ENCODE measurements around the gene THRB. TPM values are rescaled to one million over a fixed set of nuclear protein-coding genes. Genes with fewer than 3 reads are reported as not detected.

Gene THRB
- total RNA-seq, 1 experiment from 2014 or later: 13.5 TPM

DNA sequence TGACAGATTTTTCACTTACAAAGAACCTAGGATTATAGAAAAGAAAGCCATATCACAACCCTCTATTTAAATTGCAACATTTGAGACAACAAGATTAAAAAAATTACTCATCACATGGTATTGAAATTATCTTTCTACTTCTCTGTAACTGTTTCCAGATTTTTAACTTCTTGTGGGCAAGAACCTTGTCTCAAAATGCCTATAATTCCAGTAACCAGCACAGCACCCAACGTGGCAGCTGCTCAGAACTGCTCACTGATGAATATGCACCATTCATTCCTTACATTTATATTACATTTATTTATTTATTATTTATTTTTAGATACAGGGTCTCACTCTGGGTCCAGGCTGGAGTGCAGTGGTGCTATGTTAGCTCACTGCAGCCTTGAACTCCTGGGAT lies 216.1 kb downstream of the THRB start:
- no peak overlapping the region for H3K27ac Mint-ChIP-seq (ENCODE audit: unreplicated experiment)
- H3K4me1 Mint-ChIP-seq (ENCODE audit: low read depth, unreplicated experiment): no peaks in the 10 kb centered on the region
- CTCF ChIA-PET: no interaction called here
- no peaks in the 10 kb centered on the region for H3K9me3 Mint-ChIP-seq (ENCODE audit: low read depth, unreplicated experiment)
- TF ChIP-seq, protein P1, sequence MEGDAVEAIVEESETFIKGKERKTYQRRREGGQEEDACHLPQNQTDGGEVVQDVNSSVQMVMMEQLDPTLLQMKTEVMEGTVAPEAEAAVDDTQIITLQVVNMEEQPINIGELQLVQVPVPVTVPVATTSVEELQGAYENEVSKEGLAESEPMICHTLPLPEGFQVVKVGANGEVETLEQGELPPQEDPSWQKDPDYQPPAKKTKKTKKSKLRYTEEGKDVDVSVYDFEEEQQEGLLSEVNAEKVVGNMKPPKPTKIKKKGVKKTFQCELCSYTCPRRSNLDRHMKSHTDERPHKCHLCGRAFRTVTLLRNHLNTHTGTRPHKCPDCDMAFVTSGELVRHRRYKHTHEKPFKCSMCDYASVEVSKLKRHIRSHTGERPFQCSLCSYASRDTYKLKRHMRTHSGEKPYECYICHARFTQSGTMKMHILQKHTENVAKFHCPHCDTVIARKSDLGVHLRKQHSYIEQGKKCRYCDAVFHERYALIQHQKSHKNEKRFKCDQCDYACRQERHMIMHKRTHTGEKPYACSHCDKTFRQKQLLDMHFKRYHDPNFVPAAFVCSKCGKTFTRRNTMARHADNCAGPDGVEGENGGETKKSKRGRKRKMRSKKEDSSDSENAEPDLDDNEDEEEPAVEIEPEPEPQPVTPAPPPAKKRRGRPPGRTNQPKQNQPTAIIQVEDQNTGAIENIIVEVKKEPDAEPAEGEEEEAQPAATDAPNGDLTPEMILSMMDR (IDR thresholded peaks at IDR 0.05; ENCODE audit: unreplicated experiment): no peak
- H3K36me3 Mint-ChIP-seq (ENCODE audit: insufficient read depth, unreplicated experiment): no peaks in the 10 kb centered on the region
- intact Hi-C loops (cut with micrococcal nuclease; ENCODE audit: unreplicated experiment): no loop called here
- no peak overlapping the region for H3K4me3 Mint-ChIP-seq (ENCODE audit: low read depth, unreplicated experiment)
- no TSS peak for BruUV-seq (replicated peaks)
- no peaks in the 10 kb centered on the region for H3K27me3 Mint-ChIP-seq (ENCODE audit: unreplicated experiment)
- no peak for DNase-seq

DNA sequence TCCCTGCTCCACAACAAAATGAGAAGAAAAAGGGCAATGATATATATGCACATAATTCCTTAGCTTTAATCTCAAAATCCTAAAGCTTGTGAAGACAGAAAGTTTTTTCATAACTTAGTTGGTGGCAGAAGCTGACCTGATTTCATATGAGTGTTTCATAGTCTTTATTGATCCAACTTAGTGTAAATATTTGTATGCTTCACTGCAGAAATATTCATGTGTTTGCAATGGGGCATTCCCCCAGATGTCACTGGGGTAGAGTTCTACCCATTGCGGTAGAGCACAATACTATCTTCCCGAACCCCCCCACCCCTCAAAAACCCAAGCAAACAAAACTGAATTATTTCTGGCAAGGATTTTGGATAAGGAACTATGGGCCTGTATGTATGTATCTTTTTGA lies 221.2 kb downstream of the THRB start:
- Mint-ChIP-seq H3K36me3 (ENCODE audit: insufficient read depth, unreplicated experiment) (no peaks in the 10 kb centered on the region), H3K27me3 (ENCODE audit: unreplicated experiment) (no peaks in the 10 kb centered on the region), H3K4me3 (ENCODE audit: low read depth, unreplicated experiment) (no peak overlapping the region), H3K27ac (ENCODE audit: unreplicated experiment) (no peak overlapping the region), H3K4me1 (ENCODE audit: low read depth, unreplicated experiment) (peaks cover 37% of the 10 kb centered on the region), H3K9me3 (ENCODE audit: low read depth, unreplicated experiment) (no peaks in the 10 kb centered on the region)
- intact Hi-C loops (cut with micrococcal nuclease; ENCODE audit: unreplicated experiment): loop anchor here (5.0 kb wide), 2 partner anchors 44 to 94 kb away; no protein-coding TSS in a partner anchor
- TF ChIP-seq, protein P1 (IDR thresholded peaks at IDR 0.05; ENCODE audit: unreplicated experiment): no peak
- no TSS peak for BruUV-seq (replicated peaks)
- peak; percentile 41 for DNase-seq
- CTCF ChIA-PET: interaction anchor here (0.6 to 1.6 kb wide), 3 partner anchors 9 to 221 kb away, joined by 3 to 6 read pairs (median 3); partner anchors contain the start of gene THRB

DNA sequence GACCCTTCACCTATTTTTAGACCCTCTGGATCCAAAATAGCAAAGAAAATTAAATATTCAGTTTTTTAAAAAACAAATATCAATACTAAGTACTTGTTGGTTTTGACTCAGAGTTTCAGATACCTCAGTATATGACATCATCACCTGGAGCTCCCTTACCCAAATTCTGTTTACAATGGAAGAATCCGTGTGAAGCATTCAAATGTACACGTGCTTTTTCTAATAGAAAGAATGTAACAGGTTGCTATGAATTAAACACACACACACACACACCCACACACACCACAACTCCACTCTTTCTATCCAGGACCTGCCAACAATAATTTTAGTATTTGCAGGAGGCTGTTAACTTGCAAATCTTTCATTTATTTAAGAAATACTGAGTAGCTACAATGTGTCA lies 221.8 kb downstream of the THRB start:
- TF ChIP-seq, protein P1 (IDR thresholded peaks at IDR 0.05; ENCODE audit: unreplicated experiment): no peak
- peaks cover 37% of the 10 kb centered on the region for H3K4me1 Mint-ChIP-seq (ENCODE audit: low read depth, unreplicated experiment)
- H3K27ac Mint-ChIP-seq (ENCODE audit: unreplicated experiment): peak overlapping the region; percentile 65
- H3K9me3 Mint-ChIP-seq (ENCODE audit: low read depth, unreplicated experiment): no peaks in the 10 kb centered on the region
- intact Hi-C loops (cut with micrococcal nuclease; ENCODE audit: unreplicated experiment): loop anchor here (5.0 kb wide), 2 partner anchors 44 to 94 kb away; no protein-coding TSS in a partner anchor
- no peak overlapping the region for H3K4me3 Mint-ChIP-seq (ENCODE audit: low read depth, unreplicated experiment)
- no peaks in the 10 kb centered on the region for H3K36me3 Mint-ChIP-seq (ENCODE audit: insufficient read depth, unreplicated experiment)
- BruUV-seq (replicated peaks): no TSS peak
- no peaks in the 10 kb centered on the region for H3K27me3 Mint-ChIP-seq (ENCODE audit: unreplicated experiment)
- no peak for DNase-seq
- CTCF ChIA-PET: interaction anchor here (0.6 to 1.6 kb wide), 4 partner anchors 8 to 221 kb away, joined by 3 to 6 read pairs (median 3); partner anchors contain the start of gene THRB

DNA sequence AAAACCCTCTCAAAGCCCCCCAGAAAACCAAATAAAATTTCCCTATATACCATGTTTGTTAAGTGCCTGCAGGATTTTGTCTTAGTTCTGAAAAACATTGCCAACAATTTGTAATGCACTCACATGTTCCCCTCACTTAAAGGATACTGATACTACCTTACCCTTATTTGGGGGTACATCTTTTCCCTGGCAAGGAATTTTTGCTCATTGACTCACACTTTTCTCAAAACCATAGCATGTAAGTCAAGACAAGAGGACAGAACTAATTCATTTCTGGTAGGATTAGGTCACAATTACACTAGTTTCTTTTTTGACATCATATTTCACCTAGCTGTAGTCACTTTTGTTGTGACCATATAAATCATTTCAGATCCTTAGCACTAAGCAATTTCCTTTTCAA lies 222.2 kb downstream of the THRB start:
- CTCF ChIA-PET: interaction anchor here (0.6 to 1.6 kb wide), 2 partner anchors 9 to 222 kb away, joined by 3 read pairs; partner anchors contain the start of gene THRB
- no TSS peak for BruUV-seq (replicated peaks)
- no peaks in the 10 kb centered on the region for H3K36me3 Mint-ChIP-seq (ENCODE audit: insufficient read depth, unreplicated experiment)
- peak overlapping the region; percentile 65 for H3K27ac Mint-ChIP-seq (ENCODE audit: unreplicated experiment)
- intact Hi-C loops (cut with micrococcal nuclease; ENCODE audit: unreplicated experiment): loop anchor here (5.0 kb wide), 2 partner anchors 45 to 95 kb away; no protein-coding TSS in a partner anchor
- H3K27me3 Mint-ChIP-seq (ENCODE audit: unreplicated experiment): no peaks in the 10 kb centered on the region
- peaks cover 37% of the 10 kb centered on the region for H3K4me1 Mint-ChIP-seq (ENCODE audit: low read depth, unreplicated experiment)
- DNase-seq: no peak
- no peak overlapping the region for H3K4me3 Mint-ChIP-seq (ENCODE audit: low read depth, unreplicated experiment)
- no peaks in the 10 kb centered on the region for H3K9me3 Mint-ChIP-seq (ENCODE audit: low read depth, unreplicated experiment)
- TF ChIP-seq, protein P1 (IDR thresholded peaks at IDR 0.05; ENCODE audit: unreplicated experiment): no peak

Measured in Calu3 (cell line).